Measurements from ENCODE around the gene AGBL3. TPM values are rescaled to one million over a fixed set of nuclear protein-coding genes. Genes with fewer than 3 reads are reported as not detected.
A peak's percentile ranks its signal among the peaks of the same experiment; 100 is the strongest.

AGBL3 gene
- total and polyA plus RNA-seq, 9 of the 15 experiments (the other 6 are each of a cell fraction or from before 2014, with no cell fraction given) = 0.54 to 2.9 (median 1.7) TPM

- TF ChIP-seq USF2 (CRISPR knock-in tag; IDR thresholded peaks at IDR 0.05) (peak; percentile 61), JUN (IDR thresholded peaks at IDR 0.05; ENCODE audit: borderline replicate concordance, low read depth, low read length) (no peak; the same call in 1 of the 2 replicates), JUN (CRISPR knock-in tag; IDR thresholded peaks at IDR 0.05; ENCODE audit: borderline replicate concordance) (no peak), CBX3 (IDR thresholded peaks at IDR 0.05; ENCODE audit: borderline replicate concordance in 1 of 2, low read length in 2 of 2) (peak in 1 of 2 experiments; percentile 29; a peak in 1 of 3 replicates), L3MBTL2 (IDR thresholded peaks at IDR 0.05) (0 out of 2 replicates have a peak, but pooled peaks have one; percentile 19), ZNF444 (CRISPR knock-in tag; IDR thresholded peaks at IDR 0.05) (no peak), SMARCE1 (IDR thresholded peaks at IDR 0.05) (peak; percentile 35; the same call in 1 of the 2 replicates), HDAC2 (IDR thresholded peaks at IDR 0.05) (no peak), COPS2 (conservative IDR thresholded peaks at IDR 0.05) (no peak), ZNF696 (CRISPR knock-in tag; conservative IDR thresholded peaks at IDR 0.05) (no peak), XRCC5 (IDR thresholded peaks at IDR 0.05; ENCODE audit: low read depth, low read length) (no peak), THRA (IDR thresholded peaks at IDR 0.05) (no peak), RAD51 (IDR thresholded peaks at IDR 0.05; ENCODE audit: borderline replicate concordance, low read depth) (peak; percentile 56; the same call in 1 of the 2 replicates), RBFOX2 (IDR thresholded peaks at IDR 0.05; ENCODE audit: low read depth, low read length) (no peak), ELF2 (CRISPR knock-in tag; IDR thresholded peaks at IDR 0.05) (0 out of 2 replicates have a peak, but pooled peaks have one; percentile 25), HMBOX1 (IDR thresholded peaks at IDR 0.05) (peak; percentile 36; the same call in 1 of the 2 replicates), ETV1 (tag; conservative IDR thresholded peaks at IDR 0.05; ENCODE audit: low read depth) (peak; percentile 88), PCBP2 (IDR thresholded peaks at IDR 0.05; ENCODE audit: low read depth, low read length, poor library complexity, severe bottlenecking) (no peak), RFX5 (IDR thresholded peaks at IDR 0.05; ENCODE audit: low read depth, low read length) (no peak), ZNF764 (CRISPR knock-in tag; IDR thresholded peaks at IDR 0.05; ENCODE audit: low read depth) (0 out of 2 replicates have a peak, but pooled peaks have one; percentile 43), ZNF133 (CRISPR knock-in tag; IDR thresholded peaks at IDR 0.05) (no peak)
- TF ChIP-seq, protein P1, sequence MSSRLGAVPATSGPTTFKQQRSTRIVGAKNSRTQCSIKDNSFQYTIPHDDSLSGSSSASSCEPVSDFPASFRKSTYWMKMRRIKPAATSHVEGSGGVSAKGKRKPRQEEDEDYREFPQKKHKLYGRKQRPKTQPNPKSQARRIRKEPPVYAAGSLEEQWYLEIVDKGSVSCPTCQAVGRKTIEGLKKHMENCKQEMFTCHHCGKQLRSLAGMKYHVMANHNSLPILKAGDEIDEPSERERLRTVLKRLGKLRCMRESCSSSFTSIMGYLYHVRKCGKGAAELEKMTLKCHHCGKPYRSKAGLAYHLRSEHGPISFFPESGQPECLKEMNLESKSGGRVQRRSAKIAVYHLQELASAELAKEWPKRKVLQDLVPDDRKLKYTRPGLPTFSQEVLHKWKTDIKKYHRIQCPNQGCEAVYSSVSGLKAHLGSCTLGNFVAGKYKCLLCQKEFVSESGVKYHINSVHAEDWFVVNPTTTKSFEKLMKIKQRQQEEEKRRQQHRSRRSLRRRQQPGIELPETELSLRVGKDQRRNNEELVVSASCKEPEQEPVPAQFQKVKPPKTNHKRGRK (tag; IDR thresholded peaks at IDR 0.05) = no peak
- TF ChIP-seq, protein P2, sequence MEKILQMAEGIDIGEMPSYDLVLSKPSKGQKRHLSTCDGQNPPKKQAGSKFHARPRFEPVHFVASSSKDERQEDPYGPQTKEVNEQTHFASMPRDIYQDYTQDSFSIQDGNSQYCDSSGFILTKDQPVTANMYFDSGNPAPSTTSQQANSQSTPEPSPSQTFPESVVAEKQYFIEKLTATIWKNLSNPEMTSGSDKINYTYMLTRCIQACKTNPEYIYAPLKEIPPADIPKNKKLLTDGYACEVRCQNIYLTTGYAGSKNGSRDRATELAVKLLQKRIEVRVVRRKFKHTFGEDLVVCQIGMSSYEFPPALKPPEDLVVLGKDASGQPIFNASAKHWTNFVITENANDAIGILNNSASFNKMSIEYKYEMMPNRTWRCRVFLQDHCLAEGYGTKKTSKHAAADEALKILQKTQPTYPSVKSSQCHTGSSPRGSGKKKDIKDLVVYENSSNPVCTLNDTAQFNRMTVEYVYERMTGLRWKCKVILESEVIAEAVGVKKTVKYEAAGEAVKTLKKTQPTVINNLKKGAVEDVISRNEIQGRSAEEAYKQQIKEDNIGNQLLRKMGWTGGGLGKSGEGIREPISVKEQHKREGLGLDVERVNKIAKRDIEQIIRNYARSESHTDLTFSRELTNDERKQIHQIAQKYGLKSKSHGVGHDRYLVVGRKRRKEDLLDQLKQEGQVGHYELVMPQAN (IDR thresholded peaks at IDR 0.05; ENCODE audit: borderline replicate concordance) = no peak
Measured at GRCh38 chr7:135147341-135147898, 161.1 kb downstream of the AGBL3 start (continued).
